Neural progenitor cell (in vitro differentiated cells): ENCODE results near the gene EGFLAM.

Source experiments
- CTCF ChIP-seq: fragments of 200-600 bp; sonication (generic); IDR thresholded peaks from 2 replicates; pipeline ENCODE4 v1.5.1; 2017; ENCODE audit warnings: antibody characterized with exemption, mild to moderate bottlenecking
- EZH2 ChIP-seq: fragments of 200-600 bp; sonication (generic); IDR thresholded peaks from 2 replicates; pipeline ENCODE4 v1.6.1; 2017; ENCODE audit warnings: antibody characterized with exemption, mild to moderate bottlenecking, moderate library complexity

- TF ChIP-seq CTCF: no peak
- no peak for TF ChIP-seq EZH2
Observed at GRCh38 chr5:38367410-38367809, 109.1 kb downstream of the EGFLAM start.
